DOHH2 (cell line): ENCODE measurements around the gene DNAAF5.

Source experiments
- CTCF ChIP-seq: fragments of 200-600 bp; sonication (generic); IDR thresholded peaks from one replicate; pipeline ENCODE4 v1.5.1; 2014; ENCODE audit warnings: antibody characterized with exemption, mild to moderate bottlenecking, low read depth, low read length; ENCODE audit not compliant: poor library complexity, severe bottlenecking
- EZH2phosphoT487 ChIP-seq: fragments of 200-600 bp; sonication (generic); IDR thresholded peaks from 2 replicates; pipeline ENCODE4 v1.6.1; 2017; ENCODE audit warnings: borderline replicate concordance, mild to moderate bottlenecking, antibody characterized with exemption, low read length, moderate library complexity, mixed read lengths

- TF ChIP-seq CTCF (no peak), EZH2phosphoT487 (no peak)
Observed at GRCh38 chr7:791519-791918, 65.0 kb downstream of the DNAAF5 start.
